ENCODE data around the gene BAD. TPM values are rescaled to one million over a fixed set of nuclear protein-coding genes. Genes with fewer than 3 reads are reported as not detected.
A peak's percentile ranks its signal among the peaks of the same experiment; 100 is the strongest.

The BAD gene
- polyA plus RNA-seq, 3 donors = 36.7 to 58.9 (median 54.2) TPM

DNA sequence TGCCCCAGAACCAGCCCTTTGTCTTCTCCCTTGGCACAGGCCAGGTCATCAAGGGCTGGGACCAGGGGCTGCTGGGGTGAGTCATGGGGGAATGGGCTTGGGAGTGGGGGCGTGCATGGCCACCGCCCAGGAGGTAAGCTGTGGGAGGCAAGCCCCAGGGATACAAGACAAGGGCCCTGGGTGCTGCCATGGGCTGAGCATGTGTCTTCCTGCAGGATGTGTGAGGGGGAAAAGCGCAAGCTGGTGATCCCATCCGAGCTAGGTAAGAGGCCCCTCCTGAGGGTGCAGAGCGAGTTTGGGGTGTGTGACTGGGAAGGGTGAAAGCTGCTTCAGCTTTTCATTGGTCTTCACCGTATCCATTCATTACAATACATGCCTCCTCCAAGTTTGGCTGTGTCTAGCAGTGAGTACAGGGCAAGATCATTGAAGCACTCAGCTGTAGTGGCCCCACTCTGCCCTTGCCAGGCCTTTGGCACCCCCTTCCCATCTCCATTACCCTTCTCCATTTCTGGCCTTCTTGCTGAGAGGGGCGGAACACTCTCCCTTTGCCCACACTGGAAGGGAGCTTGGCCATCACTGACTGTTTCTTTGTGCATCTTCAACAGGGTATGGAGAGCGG is 41.1 kb downstream of the BAD start:
- no peak for DNase-seq (ENCODE audit: extremely low read depth in 1 of 11, low read depth in 9 of 11, low spot score in 4 of 11)

DNA sequence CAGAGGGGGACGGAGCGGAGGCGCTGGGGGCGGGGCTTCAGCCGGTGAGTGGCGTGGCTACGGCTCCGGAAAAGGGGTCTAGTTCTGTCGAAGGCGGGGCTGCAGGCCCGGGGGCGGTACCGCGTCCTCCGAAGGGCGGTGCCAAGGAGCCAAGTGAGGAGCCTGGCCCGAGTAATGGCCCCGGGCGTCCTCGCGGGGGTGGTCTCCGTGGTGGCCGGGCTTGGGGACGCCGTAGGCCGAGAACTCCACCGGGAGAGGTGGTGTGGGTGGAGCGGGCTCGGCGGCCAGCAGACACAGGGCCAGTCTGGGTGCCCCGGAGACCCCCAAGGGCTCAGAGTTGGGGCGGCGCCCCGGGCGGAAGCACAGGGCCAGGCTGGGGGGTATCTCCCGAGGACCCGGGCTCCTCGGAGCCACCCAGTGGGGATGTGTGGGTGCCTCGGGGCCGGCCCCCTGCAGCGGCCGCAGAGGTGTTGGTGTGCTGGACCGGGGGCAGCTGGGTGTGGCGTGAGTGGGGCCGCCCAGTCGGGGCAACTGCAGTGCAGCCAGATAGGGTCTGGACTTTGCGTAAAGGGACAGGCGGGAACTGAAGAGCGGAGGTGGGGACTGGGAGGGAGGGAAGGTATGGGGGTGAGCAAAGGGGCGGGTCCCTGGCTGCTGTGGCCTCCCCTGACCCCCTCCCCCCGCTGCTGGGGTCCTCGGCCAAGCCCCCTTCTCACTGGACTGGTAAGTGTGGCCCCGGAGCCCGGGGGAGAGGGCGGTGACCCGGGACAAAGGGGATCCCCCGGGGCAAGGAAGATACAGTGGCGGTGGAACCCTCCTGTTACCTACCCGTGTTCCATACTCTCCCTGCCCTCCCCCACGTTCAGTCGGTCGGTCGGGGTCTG is 42.7 kb downstream of the BAD start:
- DNase-seq (ENCODE audit: extremely low read depth in 1 of 11, low read depth in 9 of 11, low spot score in 4 of 11) = peak in 3 of 11 donors; percentile 97 to 99 (median 97)

- DNase-seq (ENCODE audit: extremely low read depth in 1 of 11, low read depth in 9 of 11, low spot score in 4 of 11) = peak in 8 of 11 donors; percentile 93 to 100 (median 98)
Observed at GRCh38 chr11:64241241-64241490, 43.3 kb downstream of the BAD start.

DNA sequence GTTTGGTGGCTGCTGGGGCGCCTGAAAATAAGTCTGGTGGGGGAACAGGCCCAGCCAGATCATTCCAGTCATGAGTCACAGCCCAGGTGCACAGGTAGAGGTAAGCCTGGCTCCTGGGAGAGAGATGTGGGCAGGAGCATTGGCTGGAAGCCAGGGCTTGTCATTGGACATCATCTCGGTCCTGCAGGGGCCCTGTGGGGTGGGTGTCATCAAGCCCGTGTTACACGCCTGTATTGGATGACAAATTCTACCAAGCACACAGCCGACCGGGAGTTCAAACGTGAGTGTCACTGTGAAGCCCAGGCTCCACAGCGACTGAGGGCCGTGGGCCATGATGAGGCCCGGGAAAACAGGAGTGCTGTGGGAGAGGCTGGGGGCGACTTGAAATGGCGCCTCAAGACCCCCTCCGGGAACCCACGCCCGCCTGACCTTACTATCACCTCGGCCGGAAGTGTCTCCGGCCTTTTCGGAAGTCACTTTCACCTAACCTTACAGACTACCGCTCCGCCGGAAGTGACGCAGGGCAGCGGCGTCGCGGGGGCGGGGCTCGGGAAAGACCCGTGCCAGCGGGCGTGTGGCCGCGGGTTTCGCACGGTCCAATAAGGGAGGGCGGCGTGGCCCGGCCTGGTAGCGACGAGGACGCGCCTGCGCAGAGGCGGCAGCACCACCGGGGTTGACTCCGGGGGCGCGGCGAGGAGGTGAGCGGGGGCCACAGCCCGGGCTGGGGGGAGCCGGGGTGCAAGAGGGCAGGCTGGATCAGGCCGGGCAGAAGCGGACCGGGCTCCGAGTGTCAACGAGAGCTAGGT is 43.8 kb downstream of the BAD start, which contains the start of gene FKBP2:
Gene FKBP2, plus strand, starts transcription at position 661 of the 806 bp plus-strand sequence. CDS start 1,293 bp downstream, outside the sequence.
- peak; percentile 88 to 97 (median 95) for DNase-seq (ENCODE audit: extremely low read depth in 1 of 11, low read depth in 9 of 11, low spot score in 4 of 11)

DNA sequence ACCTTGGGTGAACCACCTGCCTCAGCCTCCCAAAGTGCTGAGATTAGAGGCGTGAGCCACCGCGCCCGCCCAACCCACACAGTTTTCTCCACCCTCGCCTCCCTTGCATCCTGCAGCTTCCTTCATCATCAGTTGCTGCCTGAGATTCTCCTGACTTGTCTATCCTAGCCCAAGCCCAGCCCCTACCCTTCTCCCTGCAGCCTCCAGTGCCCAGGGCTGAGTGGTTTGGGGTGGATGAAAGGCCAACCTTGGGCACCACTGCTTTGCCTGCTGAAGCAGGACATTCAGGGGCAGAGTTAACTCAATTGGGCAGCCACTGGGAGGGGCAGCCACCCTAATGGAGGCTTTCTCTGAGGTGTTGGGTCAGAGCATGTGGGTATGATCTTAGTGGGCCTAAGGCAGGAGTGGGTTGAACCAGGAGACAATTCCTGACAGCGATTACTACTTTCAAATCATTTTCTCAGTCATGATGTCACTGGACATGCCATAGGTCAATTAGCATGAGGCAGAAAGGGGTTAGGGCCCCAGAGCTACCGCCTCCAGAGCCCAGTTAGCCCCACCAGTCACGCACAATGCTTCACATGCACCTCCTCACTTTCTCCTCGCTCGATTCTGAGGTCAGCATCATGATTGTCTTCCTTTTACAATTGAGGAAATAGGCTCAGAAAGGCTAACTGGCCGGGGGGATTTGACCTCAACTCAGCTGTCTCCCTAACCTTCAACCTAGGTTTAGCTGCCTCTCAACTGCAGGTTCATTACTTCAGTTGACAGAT is 44.6 kb downstream of the BAD start:
- no peak for DNase-seq (ENCODE audit: extremely low read depth in 1 of 11, low read depth in 9 of 11, low spot score in 4 of 11)

DNA sequence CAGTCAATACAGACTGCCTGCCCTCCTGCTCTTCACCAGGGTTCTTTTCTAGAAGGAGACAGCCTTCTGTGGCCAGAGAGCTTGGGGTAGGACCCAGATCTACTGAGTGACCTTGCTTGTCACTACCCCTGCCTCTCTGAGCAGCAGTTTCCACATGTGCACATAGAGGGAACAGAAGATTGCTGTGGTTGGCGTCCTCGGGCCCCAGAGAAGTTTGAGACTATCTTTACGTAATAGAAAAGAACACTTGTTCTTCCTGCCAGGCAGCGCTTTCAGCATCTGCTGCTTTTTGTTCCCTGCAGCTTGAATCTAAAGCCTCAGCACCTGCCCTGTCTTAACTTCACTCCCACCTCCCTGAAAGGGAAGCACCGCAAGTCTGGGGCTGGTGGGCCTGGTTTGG is 45.5 kb downstream of the BAD start:
- DNase-seq (ENCODE audit: extremely low read depth in 1 of 11, low read depth in 9 of 11, low spot score in 4 of 11) = no peak

- no peak for DNase-seq (ENCODE audit: extremely low read depth in 1 of 11, low read depth in 9 of 11, low spot score in 4 of 11)
Observed at GRCh38 chr11:64238076-64238475, 46.4 kb downstream of the BAD start.

DNA sequence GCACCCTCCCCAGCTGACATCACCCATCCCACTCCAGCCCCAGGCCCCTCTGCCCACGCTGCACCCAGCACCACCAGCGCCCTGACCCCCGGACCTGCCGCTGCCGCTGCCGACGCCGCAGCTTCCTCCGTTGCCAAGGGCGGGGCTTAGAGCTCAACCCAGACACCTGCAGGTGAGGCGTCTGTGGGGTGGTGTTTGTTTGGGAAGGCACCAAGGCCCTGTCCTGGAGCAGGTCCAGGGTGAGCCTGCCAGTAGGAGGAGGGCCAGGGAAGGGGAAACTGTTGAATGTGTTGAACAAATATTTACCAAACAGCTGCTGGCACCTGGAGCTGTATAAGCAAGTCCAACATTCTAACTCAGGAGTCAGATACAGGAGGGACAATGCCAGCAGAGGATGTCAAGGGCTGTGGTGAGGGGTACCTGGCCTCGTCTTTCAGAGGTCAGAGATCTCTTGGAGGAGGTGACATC is 46.9 kb downstream of the BAD start:
- DNase-seq (ENCODE audit: extremely low read depth in 1 of 11, low read depth in 9 of 11, low spot score in 4 of 11) = no peak

- no peak for DNase-seq (ENCODE audit: extremely low read depth in 1 of 11, low read depth in 9 of 11, low spot score in 4 of 11)
Observed at GRCh38 chr11:64235437-64236161, 48.9 kb downstream of the BAD start.

DNA sequence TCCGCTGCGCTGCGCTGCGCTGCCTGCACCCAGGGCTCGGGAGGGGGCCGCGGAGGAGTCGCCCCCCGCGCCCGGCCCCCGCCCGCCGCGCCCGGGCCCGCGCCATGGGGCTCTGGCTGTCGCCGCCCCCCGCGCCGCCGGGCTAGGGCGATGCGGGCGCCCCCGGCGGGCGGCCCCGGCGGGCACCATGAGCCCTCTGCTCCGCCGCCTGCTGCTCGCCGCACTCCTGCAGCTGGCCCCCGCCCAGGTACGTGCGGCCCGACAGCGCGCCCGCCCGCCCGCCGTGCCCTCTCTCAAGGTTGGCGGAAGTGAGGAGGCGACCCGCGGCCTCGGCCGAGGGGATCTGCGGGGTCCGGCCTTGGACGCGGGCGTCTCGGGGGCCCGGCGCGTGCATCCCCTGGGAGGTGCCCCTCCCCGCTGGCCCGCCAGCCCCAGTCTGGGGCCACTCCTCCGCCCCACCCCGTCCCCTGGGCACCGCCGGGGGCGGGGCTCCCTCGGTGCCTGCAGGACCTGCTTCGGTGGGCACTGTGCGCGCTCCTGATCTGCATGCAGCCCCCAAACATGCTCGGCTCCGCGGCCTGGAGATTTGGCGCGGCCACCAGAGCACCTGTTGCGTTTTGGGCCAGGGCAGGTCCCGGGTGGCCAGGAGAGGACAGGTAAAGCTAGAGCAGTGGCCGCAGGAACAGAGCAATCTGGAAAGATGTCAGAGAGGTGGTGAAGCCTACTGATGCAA is 49.7 kb downstream of the BAD start:
- no peak for DNase-seq (ENCODE audit: extremely low read depth in 1 of 11, low read depth in 9 of 11, low spot score in 4 of 11)

GRCh38 chr11:64233913-64234586 is 50.4 kb downstream of the BAD start, which contains the start of gene VEGFB:
VEGFB (plus strand) TSS chr11:64234584; CDS start chr11:64234834, 250 bp downstream.
- DNase-seq (ENCODE audit: extremely low read depth in 1 of 11, low read depth in 9 of 11, low spot score in 4 of 11) = no peak

DNA sequence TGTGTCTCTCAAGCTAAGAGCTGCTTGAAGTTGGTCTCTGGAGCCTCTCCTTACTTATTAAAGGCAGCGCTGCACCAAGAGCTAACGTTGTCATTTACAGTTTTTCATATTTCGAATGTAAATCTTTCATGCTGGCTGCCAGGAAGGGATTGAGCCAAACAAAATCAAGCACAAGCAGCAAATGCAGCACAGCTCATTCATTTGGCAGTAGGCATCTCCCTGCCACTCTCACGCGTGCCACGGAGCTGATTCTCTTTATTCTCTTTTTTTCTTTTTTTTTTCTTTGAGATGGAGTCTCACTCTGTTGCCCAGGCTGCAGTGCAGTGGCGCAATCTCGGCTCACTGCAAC is 51.5 kb downstream of the BAD start:
- DNase-seq (ENCODE audit: extremely low read depth in 1 of 11, low read depth in 9 of 11, low spot score in 4 of 11) = no peak

DNA sequence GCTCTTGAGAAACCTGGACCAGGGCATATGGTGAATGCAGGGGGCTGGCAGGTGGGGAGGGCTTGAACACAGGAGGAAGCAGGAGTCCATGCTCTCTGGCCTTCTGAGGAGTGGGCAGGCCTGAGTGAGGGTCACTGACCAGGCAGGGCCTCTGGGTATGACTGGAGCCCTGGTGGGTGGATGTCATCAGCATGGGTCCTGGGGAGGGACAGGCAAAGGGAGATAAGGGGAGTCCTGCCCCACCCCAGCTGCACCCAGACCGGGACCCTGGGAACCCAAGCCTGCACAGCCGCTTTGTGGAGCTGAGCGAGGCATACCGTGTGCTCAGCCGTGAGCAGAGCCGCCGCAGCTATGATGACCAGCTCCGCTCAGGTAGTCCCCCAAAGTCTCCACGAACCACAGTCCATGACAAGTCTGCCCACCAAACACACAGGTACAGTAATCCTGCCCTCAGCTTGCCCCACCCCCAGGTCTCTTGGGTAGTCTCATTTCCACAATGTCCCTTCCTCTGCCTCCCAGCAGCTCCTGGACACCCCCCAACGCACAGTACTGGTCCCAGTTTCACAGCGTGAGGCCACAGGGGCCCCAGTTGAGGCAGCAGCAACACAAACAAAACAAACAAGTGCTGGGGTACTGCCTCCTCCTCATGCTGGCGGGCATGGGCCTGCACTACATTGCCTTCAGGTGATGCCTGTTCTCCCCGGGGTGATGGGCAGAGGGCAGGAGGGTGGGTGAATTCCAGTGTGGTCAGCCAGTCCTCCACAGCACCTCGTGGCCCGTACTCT is 52.1 kb downstream of the BAD start:
- no peak for DNase-seq (ENCODE audit: extremely low read depth in 1 of 11, low read depth in 9 of 11, low spot score in 4 of 11)

GRCh38 chr11:64231546-64231945 is 52.9 kb downstream of the BAD start:
- DNase-seq (ENCODE audit: extremely low read depth in 1 of 11, low read depth in 9 of 11, low spot score in 4 of 11) = no peak

GRCh38 chr11:64230985-64231365 is 53.5 kb downstream of the BAD start:
- DNase-seq (ENCODE audit: extremely low read depth in 1 of 11, low read depth in 9 of 11, low spot score in 4 of 11) = no peak

DNA sequence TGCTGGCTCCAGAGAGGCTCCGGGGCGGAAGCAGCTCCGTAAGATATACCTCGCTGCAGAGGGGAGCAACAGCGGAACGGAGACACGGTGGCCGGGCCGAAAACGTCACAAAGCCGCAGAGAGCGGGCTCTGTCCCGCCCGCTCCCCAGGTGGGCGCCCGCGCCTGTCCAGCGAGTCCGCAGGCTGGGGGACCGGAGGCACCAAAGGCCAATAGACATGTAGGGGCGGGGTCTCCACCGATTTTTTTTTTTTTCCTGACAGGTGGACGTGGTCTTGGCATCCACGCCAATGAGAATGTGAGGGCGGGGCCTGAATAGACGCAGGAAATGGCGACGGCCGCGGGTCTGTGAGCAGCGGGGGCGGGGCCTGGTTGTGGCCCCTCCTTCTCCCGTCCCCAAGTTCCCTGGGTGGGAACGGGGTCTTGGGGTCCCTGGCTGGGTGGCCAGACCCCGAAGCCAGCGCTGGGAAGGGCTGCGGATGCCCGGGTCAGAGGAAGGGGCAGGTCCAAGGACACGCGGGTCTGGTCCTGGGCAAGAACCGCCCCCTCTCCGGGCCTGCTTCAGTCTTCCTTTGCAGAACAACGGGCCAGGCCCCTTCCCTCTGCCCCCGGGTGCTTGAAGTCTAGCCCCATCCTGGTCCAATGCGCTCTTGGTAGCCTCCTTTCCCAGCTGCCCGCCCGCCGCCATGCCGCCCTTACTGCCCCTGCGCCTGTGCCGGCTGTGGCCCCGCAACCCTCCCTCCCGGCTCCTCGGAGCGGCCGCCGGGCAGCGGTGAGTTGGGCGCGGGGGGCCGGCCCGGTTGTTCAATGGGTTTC is 54.1 kb downstream of the BAD start, which contains the start of gene DNAJC4:
Gene DNAJC4, plus strand, starts transcription at position 378 of the 814 bp plus-strand sequence. Its CDS starts 307 bp downstream, at position 685.
- peak; percentile 83 to 96 (median 91) for DNase-seq (ENCODE audit: extremely low read depth in 1 of 11, low read depth in 9 of 11, low spot score in 4 of 11)
